PC-3 (cell line): Measurements from ENCODE around the gene CHST11.

Experiments
- EZH2phosphoT487 ChIP-seq: fragments of 300-600 bp; sonication (generic); IDR thresholded peaks from 2 replicates; pipeline ENCODE4 v1.6.1; 2018; ENCODE audit warnings: mild to moderate bottlenecking, antibody characterized with exemption, low read length, borderline replicate concordance
- TF ChIP-seq, protein P1 (sequence below): fragments of 300-600 bp; sonication (generic); conservative IDR thresholded peaks from 2 replicates; pipeline ENCODE4 v1.5.1; 2017; ENCODE audit warnings: antibody characterized with exemption, low read depth, mild to moderate bottlenecking, low read length

DNA sequence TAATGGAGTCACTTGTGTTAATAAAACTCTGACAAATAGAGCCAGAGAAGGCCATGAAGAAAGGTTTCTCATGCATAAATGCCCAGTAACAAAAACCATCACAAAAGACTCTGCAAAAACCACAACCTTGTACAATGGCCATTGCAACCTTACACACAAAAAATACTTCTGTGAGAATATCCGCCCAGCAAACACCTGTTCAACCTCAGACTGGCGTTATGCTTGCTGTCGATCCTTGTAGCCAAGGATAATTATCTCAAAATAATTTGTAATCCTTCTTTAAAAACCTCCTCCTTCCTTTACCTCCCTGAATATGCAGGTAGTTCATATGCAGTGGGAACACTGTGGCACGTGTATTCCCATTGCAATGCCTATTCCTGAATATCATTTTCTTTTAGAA, 344.3 kb downstream of the CHST11 start:
- TF ChIP-seq EZH2phosphoT487 = no peak
- TF ChIP-seq, protein P1, sequence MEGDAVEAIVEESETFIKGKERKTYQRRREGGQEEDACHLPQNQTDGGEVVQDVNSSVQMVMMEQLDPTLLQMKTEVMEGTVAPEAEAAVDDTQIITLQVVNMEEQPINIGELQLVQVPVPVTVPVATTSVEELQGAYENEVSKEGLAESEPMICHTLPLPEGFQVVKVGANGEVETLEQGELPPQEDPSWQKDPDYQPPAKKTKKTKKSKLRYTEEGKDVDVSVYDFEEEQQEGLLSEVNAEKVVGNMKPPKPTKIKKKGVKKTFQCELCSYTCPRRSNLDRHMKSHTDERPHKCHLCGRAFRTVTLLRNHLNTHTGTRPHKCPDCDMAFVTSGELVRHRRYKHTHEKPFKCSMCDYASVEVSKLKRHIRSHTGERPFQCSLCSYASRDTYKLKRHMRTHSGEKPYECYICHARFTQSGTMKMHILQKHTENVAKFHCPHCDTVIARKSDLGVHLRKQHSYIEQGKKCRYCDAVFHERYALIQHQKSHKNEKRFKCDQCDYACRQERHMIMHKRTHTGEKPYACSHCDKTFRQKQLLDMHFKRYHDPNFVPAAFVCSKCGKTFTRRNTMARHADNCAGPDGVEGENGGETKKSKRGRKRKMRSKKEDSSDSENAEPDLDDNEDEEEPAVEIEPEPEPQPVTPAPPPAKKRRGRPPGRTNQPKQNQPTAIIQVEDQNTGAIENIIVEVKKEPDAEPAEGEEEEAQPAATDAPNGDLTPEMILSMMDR = no peak
